Right lobe of liver (tissue), 6 donors: ENCODE measurements around the gene HSPA9. TPM values are rescaled to one million over a fixed set of nuclear protein-coding genes. Genes with fewer than 3 reads are reported as not detected.

Source experiments
- ATAC-seq, 4 donors: fragments of 200-7000 bp; cut with Tn5 transposase; one replicate each; pipeline ENCODE4 v1.9.1; 2020; ENCODE audit warnings: mild to moderate bottlenecking in 4 of 4, moderate library complexity in 4 of 4
- DNase-seq, 3 donors: peaks; one replicate each; pipeline ENCODE4 v3.0.0-alpha.2; 2020
- H3K27ac ChIP-seq, 3 donors: fragments of 200-600 bp; one replicate each; pipeline ENCODE4 v1.8.0; 2022
- H3K27me3 ChIP-seq, 2 donors: fragments of 200-600 bp; one replicate each; pipeline ENCODE4 v1.8.0; 2022
- H3K36me3 ChIP-seq, 4 donors: fragments of 200-600 bp; sonication (generic) in 1 of 4; one replicate each; pipeline versions ENCODE4 v1.5.1 to v1.8.0; 2017 to 2022; ENCODE audit warnings: control low read depth in 1 of 4
- H3K4me1 ChIP-seq, 4 donors: fragments of 200-600 bp; sonication (generic) in 1 of 4; one replicate each; pipeline versions ENCODE4 v1.5.1 to v1.8.0; 2017 to 2022; ENCODE audit warnings: control low read depth in 1 of 4
- H3K4me3 ChIP-seq, 3 donors: fragments of 200-600 bp; one replicate each; pipeline ENCODE4 v1.8.0; 2022
- H3K9me3 ChIP-seq, 4 donors: fragments of 200-600 bp; sonication (generic) in 1 of 4; one replicate each; pipeline versions ENCODE4 v1.5.1 to v1.8.0; 2017 to 2022; ENCODE audit warnings: control low read depth in 1 of 4
- CTCF ChIP-seq, 4 donors: fragments of 200-600 bp in 3 of 4; fragments of 450-650 bp in 1 of 4; IDR thresholded peaks; one replicate each; pipeline versions ENCODE4 v1.5.1 to v1.8.0; 2016 to 2022; ENCODE audit warnings: antibody characterized with exemption in 4 of 4, mild to moderate bottlenecking in 2 of 4
- POLR2A ChIP-seq: fragments of 450-650 bp; IDR thresholded peaks from one replicate; pipeline ENCODE4 v1.6.1; 2017; ENCODE audit warnings: antibody characterized with exemption, mild to moderate bottlenecking
- WGBS: methylation state at CpG from one replicate; pipeline ENCODE4 v1.1.6; 2018; ENCODE audit warnings: low coverage, low lambda C conversion rate; ENCODE audit not compliant: insufficient coverage; ENCODE audit errors: missing lambda C conversion rate; 5-methylcytosine and 5-hydroxymethylcytosine counted together
- intact Hi-C, 2 donors: fragments of 100-400 bp; cut with DNase I; formaldehyde crosslinking; loops; one replicate each; pipeline versions ENCODE4 v1.11.2 to v1.14.1; 2022
- total RNA-seq, 6 experiments: library from RNA; depleted of rRNA in 2 of 6; stranded (reverse); fragments of >200 nt in 2 of 6; fragmentation: NEBNext Ultra II Directional in 3 of 6; extraction: Animal tissue kit (Norgen Biotek cat#: 25700) in 3 of 6; gene quantifications; one replicate each; pipeline versions ENCODE4 v1.1.0 to v1.2.4, GENCODE V29; 2016 to 2023
- donor health status: DM: no; HTN: yes; CAD: no.
- donor health status: DM: no; HTN: no; CAD: no.
- donor health status: DM: no; HTN: no; CAD: no.
- donor health status: DM: no; HTN: yes; CAD: no.
- donor health status: DM: no; HTN: yes; CAD: no.

HSPA9 gene
- total RNA-seq, 6 experiments from 2014 or later = 198 to 459 (median 229) TPM

DNA sequence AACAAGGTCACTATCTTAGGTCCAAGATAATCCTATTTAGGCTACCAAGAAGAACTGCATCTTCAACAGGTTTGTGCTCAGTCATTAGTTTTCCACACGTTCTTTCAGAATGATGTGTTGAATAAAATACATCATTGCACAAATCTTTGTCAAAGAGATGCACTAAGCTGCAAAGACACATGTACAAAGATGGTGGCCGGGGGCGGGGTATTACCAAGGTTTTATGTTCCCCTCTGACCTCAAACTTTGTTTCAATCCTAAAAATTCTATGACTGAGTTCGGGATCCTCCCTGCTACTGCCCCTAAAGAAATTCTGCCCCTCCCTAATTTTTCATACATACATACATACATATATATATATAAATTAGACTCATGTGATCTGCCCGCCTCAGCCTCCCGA, 14.2 kb downstream of the HSPA9 start:
- TF ChIP-seq POLR2A (no peak), CTCF (IDR thresholded peaks at IDR 0.05) (no peak)
- Histone ChIP-seq H3K9me3 (no peaks in the 10 kb centered on the region), H3K36me3 (peaks cover 20 to 95% (median 57%) of the 10 kb centered on the region in 4 donors), H3K27me3 (no peaks in the 10 kb centered on the region), H3K27ac (no peak overlapping the region), H3K4me1 (peaks cover 0 to 7% (median 2%) of the 10 kb centered on the region in 4 donors), H3K4me3 (no peak overlapping the region)
- no peak for DNase-seq
- WGBS = 92% methylated on average over 6 of the region's 6 CpGs
- intact Hi-C loops = no loop called here
- no peak for ATAC-seq

- WGBS = 82% methylated on average over 5 of the region's 7 CpGs
- intact Hi-C loops = loop anchor here in 1 of 2 donors (10.0 kb wide), 1 partner anchor 115 kb away; no protein-coding TSS in a partner anchor
- DNase-seq (no peak), ATAC-seq (no peak)
- Histone ChIP-seq H3K27ac (no peak overlapping the region), H3K4me3 (no peak overlapping the region), H3K36me3 (peaks cover 12 to 95% (median 60%) of the 10 kb centered on the region in 4 donors), H3K27me3 (no peaks in the 10 kb centered on the region), H3K9me3 (no peaks in the 10 kb centered on the region), H3K4me1 (no peaks in the 10 kb centered on the region)
- TF ChIP-seq POLR2A (no peak), CTCF (IDR thresholded peaks at IDR 0.05) (no peak)
Measured at GRCh38 chr5:138559937-138560336, 15.3 kb downstream of the HSPA9 start.

- 100% methylated on average over 1 of the region's 2 CpGs for WGBS
- no peak for ATAC-seq
- H3K36me3 ChIP-seq = peaks cover 12 to 82% (median 53%) of the 10 kb centered on the region in 4 donors
Measured at GRCh38 chr5:138557677-138558076, 17.5 kb downstream of the HSPA9 start.

DNA sequence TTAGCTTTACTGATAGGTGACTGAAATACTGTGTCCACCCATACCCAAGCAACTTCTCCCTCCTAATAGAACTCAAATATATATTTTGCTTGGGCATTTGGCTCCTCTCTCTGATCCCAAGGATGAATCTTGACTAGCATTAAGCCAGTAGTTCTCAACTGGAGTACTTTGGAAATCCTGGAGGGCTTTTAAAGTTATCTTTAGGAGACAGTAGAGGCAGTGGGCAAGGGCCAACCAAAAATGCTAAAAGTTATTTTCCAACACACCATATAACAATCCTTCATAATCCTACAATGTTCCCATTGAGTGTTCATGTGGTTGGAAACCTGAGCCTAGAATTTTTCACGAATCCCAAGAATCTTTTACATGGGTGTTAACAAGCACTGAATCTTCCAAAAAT, 21.1 kb downstream of the HSPA9 start:
- Histone ChIP-seq H3K27me3 (no peaks in the 10 kb centered on the region), H3K36me3 (peaks cover 0 to 51% (median 33%) of the 10 kb centered on the region in 4 donors), H3K4me1 (peaks cover 0 to 11% (median 0%) of the 10 kb centered on the region in 4 donors), H3K9me3 (no peaks in the 10 kb centered on the region), H3K27ac (no peak overlapping the region), H3K4me3 (no peak overlapping the region)
- TF ChIP-seq CTCF (IDR thresholded peaks at IDR 0.05) (no peak), POLR2A (no peak)
- intact Hi-C loops = loop anchor here in 1 of 2 donors (10.0 kb wide), 1 partner anchor 109 kb away; no protein-coding TSS in a partner anchor
- WGBS = 77% methylated on average over 1 of the region's 1 CpG
- no peak for ATAC-seq
- no peak for DNase-seq

More at GRCh38 chr5:138557677-138558076, 17.5 kb downstream of the HSPA9 start:
- DNase-seq = no peak
- H3K9me3 ChIP-seq = no peaks in the 10 kb centered on the region
- H3K4me3 ChIP-seq = no peak overlapping the region
- no peak overlapping the region for H3K27ac ChIP-seq
- TF ChIP-seq CTCF (IDR thresholded peaks at IDR 0.05) (no peak), POLR2A (no peak)
- H3K27me3 ChIP-seq = no peaks in the 10 kb centered on the region
- intact Hi-C loops = loop anchor here in 1 of 2 donors (10.0 kb wide), 1 partner anchor 113 kb away; no protein-coding TSS in a partner anchor
- H3K4me1 ChIP-seq = no peaks in the 10 kb centered on the region
